Tibial nerve (tissue), 4 donors: ENCODE results near the gene ZBTB37. TPM values are rescaled to one million over a fixed set of nuclear protein-coding genes. Genes with fewer than 3 reads are reported as not detected.

Source experiments
- DNase-seq, 2 donors: peaks; one replicate each; pipeline ENCODE4 v3.0.0-alpha.2; 2019; ENCODE audit warnings: low spot score in 2 of 2
- H3K27ac ChIP-seq, 4 donors: fragments of 200-600 bp; sonication (generic) in 3 of 4; one replicate each; pipeline ENCODE4 v1.5.1; 2017 to 2019; ENCODE audit warnings: mild to moderate bottlenecking in 1 of 4
- H3K27me3 ChIP-seq, 2 donors: fragments of 200-600 bp; sonication (generic) in 1 of 2; one replicate each; pipeline versions ENCODE4 v1.5.1 to v1.6.0; 2017 to 2019
- H3K36me3 ChIP-seq, 3 donors: fragments of 200-600 bp; sonication (generic); one replicate each; pipeline ENCODE4 v1.5.1; 2018 to 2019
- H3K4me1 ChIP-seq, 4 donors: fragments of 200-600 bp; sonication (generic) in 3 of 4; one replicate each; pipeline ENCODE4 v1.5.1; 2017 to 2019
- H3K4me3 ChIP-seq, 4 donors: fragments of 200-600 bp; sonication (generic) in 3 of 4; one replicate each; pipeline ENCODE4 v1.5.1; 2017 to 2019; ENCODE audit warnings: mild to moderate bottlenecking in 1 of 4, moderate library complexity in 1 of 4
- H3K9me3 ChIP-seq, 4 donors: fragments of 200-600 bp; sonication (generic) in 3 of 4; one replicate each; pipeline ENCODE4 v1.5.1; 2017 to 2019
- CTCF ChIP-seq, 5 experiments: fragments of 200-600 bp in 3 of 5; fragments of 450-650 bp in 2 of 5; sonication (generic) in 3 of 5; IDR thresholded peaks; one replicate each; pipeline ENCODE4 v1.5.1; 2016 to 2019; ENCODE audit warnings: antibody characterized with exemption in 5 of 5, mild to moderate bottlenecking in 3 of 5, moderate library complexity in 2 of 5
- EP300 ChIP-seq, 2 donors: sonication (generic); formaldehyde crosslinking; IDR thresholded peaks; one replicate each; pipeline ENCODE4 v1.6.1; 2017; ENCODE audit warnings: antibody characterized with exemption in 2 of 2, mild to moderate bottlenecking in 1 of 2
- POLR2A ChIP-seq, 2 donors: fragments of 450-650 bp; IDR thresholded peaks; one replicate each; pipeline ENCODE4 v1.6.1; 2017; ENCODE audit warnings: antibody characterized with exemption in 2 of 2, mild to moderate bottlenecking in 2 of 2, moderate library complexity in 2 of 2
- WGBS, 2 donors: methylation state at CpG; one replicate each; pipeline ENCODE4 v1.1.5; 2018; 5-methylcytosine and 5-hydroxymethylcytosine counted together
- total RNA-seq, 4 donors: library from RNA; depleted of rRNA; stranded (reverse); fragments of >200 nt; gene quantifications; one replicate each; pipeline ENCODE4 v1.1.0, GENCODE V29; 2016

ZBTB37 gene
- total RNA-seq = 10 to 100 TPM; 11.7 to 17.0 (median 13.7) TPM

GRCh38 chr1:173868266-173869020 lies at the start of gene ZBTB37:
ZBTB37 (plus strand) TSS chr1:173868380; CDS start chr1:173870226, 1,846 bp downstream.
- TF ChIP-seq POLR2A (IDR thresholded peaks at IDR 0.05) (no peak), CTCF (IDR thresholded peaks at IDR 0.05) (no peak), EP300 (IDR thresholded peaks at IDR 0.05) (peak in 1 of 2 donors; percentile 17)
- H3K9me3 ChIP-seq = no peaks in the 10 kb centered on the region
- peak within 1 kb of the TSS; percentile 66 to 98 (median 82) for H3K4me3 ChIP-seq
- H3K36me3 ChIP-seq = peaks cover 0 to 61% (median 17%) of the 10 kb centered on the region in 3 donors
- peak; percentile 70 to 72 for DNase-seq
- H3K4me1 ChIP-seq = peaks cover 0 to 52% (median 23%) of the 10 kb centered on the region in 4 donors
- H3K27me3 ChIP-seq = no peaks in the 10 kb centered on the region
- peak within 1 kb of the TSS; percentile 94 to 96 (median 95) for H3K27ac ChIP-seq
- WGBS, 2 donors = 0 to 1% methylated on average over 25 to 38 of the region's 53 CpGs

GRCh38 chr1:173818459-173818858 lies 49.7 kb upstream of the ZBTB37 start:
- H3K36me3 ChIP-seq = no peaks in the 10 kb centered on the region
- H3K27ac ChIP-seq = no peak overlapping the region
- no peaks in the 10 kb centered on the region for H3K27me3 ChIP-seq
- H3K4me3 ChIP-seq = no peak overlapping the region
- TF ChIP-seq CTCF (IDR thresholded peaks at IDR 0.05) = no peak
- TF ChIP-seq POLR2A (IDR thresholded peaks at IDR 0.05) = no peak
- no peak for TF ChIP-seq EP300 (IDR thresholded peaks at IDR 0.05)
- no peak for DNase-seq
- no peaks in the 10 kb centered on the region for H3K9me3 ChIP-seq
- WGBS, 2 donors = 92 to 94% methylated on average over 1 of the region's 1 CpG
- peaks cover 0 to 9% (median 4%) of the 10 kb centered on the region in 4 donors for H3K4me1 ChIP-seq

DNA sequence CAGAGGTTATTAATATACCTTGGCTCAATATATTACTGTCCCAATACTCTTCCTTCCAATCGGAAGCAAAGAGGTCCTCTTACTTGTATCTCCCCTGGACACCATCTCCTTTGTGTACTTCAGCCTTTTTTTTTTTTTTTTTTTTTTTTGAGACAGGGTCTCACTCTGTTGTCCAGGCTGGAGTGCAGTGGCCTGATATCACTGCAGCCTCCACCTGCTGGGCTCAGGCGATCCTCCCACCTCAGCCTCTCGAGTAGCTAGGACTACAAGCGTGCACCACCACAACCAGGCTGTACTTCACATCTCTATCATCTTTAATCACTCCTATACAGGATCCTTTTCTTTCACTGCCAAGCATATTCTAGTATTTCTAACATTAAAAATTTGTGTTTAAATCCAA lies 46.5 kb upstream of the ZBTB37 start:
- Histone ChIP-seq H3K4me1 (peaks cover 0 to 26% (median 12%) of the 10 kb centered on the region in 4 donors), H3K36me3 (no peaks in the 10 kb centered on the region), H3K4me3 (no peak overlapping the region), H3K27me3 (no peaks in the 10 kb centered on the region), H3K9me3 (no peaks in the 10 kb centered on the region), H3K27ac (no peak overlapping the region)
- TF ChIP-seq POLR2A (IDR thresholded peaks at IDR 0.05) (no peak), EP300 (IDR thresholded peaks at IDR 0.05) (no peak), CTCF (IDR thresholded peaks at IDR 0.05) (no peak)
- WGBS, 2 donors = 91 to 92% methylated on average over 4 of the region's 4 CpGs
- no peak for DNase-seq

DNA sequence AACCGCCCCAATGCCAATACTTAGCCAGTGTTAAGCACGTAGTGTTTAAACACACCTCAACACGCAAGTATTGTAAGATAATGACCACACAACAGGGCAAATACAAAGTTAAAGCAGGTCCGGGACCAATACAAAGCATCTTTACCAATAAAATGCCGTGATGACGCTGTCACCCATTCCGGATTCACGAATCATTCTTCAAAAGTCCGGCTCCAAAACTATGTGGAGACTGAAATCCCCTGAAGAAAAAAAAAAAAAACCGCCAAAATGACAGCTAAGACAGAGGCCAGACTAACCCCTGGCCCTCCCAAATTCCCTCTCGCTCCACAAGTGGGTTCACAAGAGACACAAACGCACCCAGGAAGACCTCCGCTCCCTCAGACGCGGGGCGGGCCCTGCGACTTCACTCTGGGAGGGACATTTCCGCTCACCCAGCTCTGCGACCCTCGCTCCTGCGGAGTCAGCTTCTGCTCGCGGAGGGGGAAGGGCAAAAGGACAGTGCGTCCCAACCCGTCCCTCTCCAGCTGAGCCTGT lies 44.3 kb upstream of the ZBTB37 start:
- Histone ChIP-seq H3K36me3 (peaks cover 0 to 3% (median 0%) of the 10 kb centered on the region in 3 donors), H3K4me3 (peak overlapping the region; percentile 75 to 88 (median 82)), H3K27ac (peak overlapping the region; percentile 89 to 97 (median 94)), H3K27me3 (no peaks in the 10 kb centered on the region), H3K4me1 (peaks cover 0 to 41% (median 12%) of the 10 kb centered on the region in 4 donors), H3K9me3 (no peaks in the 10 kb centered on the region)
- DNase-seq = no peak
- no peak for TF ChIP-seq EP300 (IDR thresholded peaks at IDR 0.05)
- TF ChIP-seq CTCF (IDR thresholded peaks at IDR 0.05) = no peak
- TF ChIP-seq POLR2A (IDR thresholded peaks at IDR 0.05) = no peak
- 0 to 1% methylated on average over 21 to 25 of the region's 25 CpGs for WGBS, 2 donors
